Activated CD8-positive, alpha-beta T cell treated with anti-CD3 and anti-CD28 coated beads for 36 hours (primary cell): Measurements from ENCODE around the gene LCAT. TPM values are rescaled to one million over a fixed set of nuclear protein-coding genes. Genes with fewer than 3 reads are reported as not detected.
"Not testable (repeated sequence)": the region's sequence is repeated elsewhere in the genome, so short reads cannot be mapped to it uniquely, and the experiment has no call there.

Experiments
- ATAC-seq: fragments of 200-7000 bp; cut with Tn5 transposase; one replicate; pipeline ENCODE4 v1.10.0; 2021; ENCODE audit warnings: mild to moderate bottlenecking, moderate library complexity
- CTCF ChIA-PET: fragments of 350-600 bp; sonication (Branson Sonifier 250); formaldehyde crosslinking; loops from one replicate; lab custom pipeline; 2021; ENCODE audit warnings: antibody characterized with exemption; lab: Charles Lee
- POLR2A ChIA-PET: fragments of 350-600 bp; sonication (Branson Sonifier 250); formaldehyde crosslinking; loops from one replicate; lab custom pipeline; 2021; ENCODE audit warnings: antibody characterized with exemption; lab: Charles Lee
- DNase-seq: peaks from one replicate; pipeline ENCODE4 v3.0.0-alpha.2; 2020
- H3K27ac Mint-ChIP-seq: one replicate; pipeline ENCODE4 v1.8.0; 2021; ENCODE audit warnings: mild to moderate bottlenecking, mixed read lengths
- H3K27me3 Mint-ChIP-seq: one replicate; pipeline ENCODE4 v1.8.0; 2021; ENCODE audit warnings: mixed read lengths
- H3K36me3 Mint-ChIP-seq: one replicate; pipeline ENCODE4 v1.8.0; 2021; ENCODE audit warnings: low read depth, mixed read lengths
- H3K4me1 Mint-ChIP-seq: one replicate; pipeline ENCODE4 v1.8.0; 2021; ENCODE audit warnings: low read depth, mixed read lengths
- H3K4me3 Mint-ChIP-seq: one replicate; pipeline ENCODE4 v1.8.0; 2021; ENCODE audit warnings: mild to moderate bottlenecking, moderate library complexity, mixed read lengths
- H3K9me3 Mint-ChIP-seq: one replicate; pipeline ENCODE4 v1.8.0; 2021; ENCODE audit warnings: mixed read lengths
- CTCF ChIP-seq: fragments of 200-600 bp; IDR thresholded peaks from one replicate; pipeline ENCODE4 v1.8.0; 2022; ENCODE audit warnings: antibody characterized with exemption, mild to moderate bottlenecking
- intact Hi-C: fragments of 100-400 bp; cut with micrococcal nuclease; formaldehyde crosslinking; loops from one replicate; pipeline ENCODE4 v1.10.0; 2022
- total RNA-seq, 2 experiments: library from RNA; stranded (reverse); gene quantifications; one replicate each; pipeline ENCODE4 v1.2.3, GENCODE V29; 2021

Gene LCAT
- total RNA-seq, 2 experiments from 2014 or later = 10.6 to 14.3 TPM

DNA sequence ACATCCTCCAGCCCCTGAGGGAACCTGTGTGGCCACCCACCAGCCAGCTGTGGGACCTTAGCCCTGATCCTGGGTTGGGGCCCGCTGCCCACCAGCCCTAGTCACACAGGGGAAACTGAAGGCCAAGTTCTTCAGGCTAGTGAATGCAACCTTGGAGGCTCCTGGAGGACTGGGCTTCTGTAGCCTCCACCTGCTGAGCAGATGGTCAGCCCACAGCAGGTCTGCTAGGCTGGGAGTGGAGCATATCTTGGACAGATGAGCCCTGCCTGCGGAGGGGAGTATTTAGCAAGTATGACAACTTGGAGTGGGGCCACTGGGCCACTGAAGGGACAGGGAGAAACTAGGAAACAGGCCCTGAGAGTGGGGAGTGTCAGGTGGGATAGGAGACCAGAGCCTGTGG, 32.3 kb upstream of the LCAT start:
- ATAC-seq = no peak
- no peaks in the 10 kb centered on the region for H3K9me3 Mint-ChIP-seq
- no peak for DNase-seq
- H3K4me3 Mint-ChIP-seq = no peak overlapping the region
- no peaks in the 10 kb centered on the region for H3K36me3 Mint-ChIP-seq
- H3K27ac Mint-ChIP-seq = no peak overlapping the region
- CTCF ChIA-PET = no interaction called here
- H3K4me1 Mint-ChIP-seq = no peaks in the 10 kb centered on the region
- H3K27me3 Mint-ChIP-seq = no peaks in the 10 kb centered on the region
- POLR2A ChIA-PET = no interaction called here
- intact Hi-C loops = no loop called here
- no peak for TF ChIP-seq CTCF

- TF ChIP-seq CTCF = no peak
- H3K27me3 Mint-ChIP-seq = no peaks in the 10 kb centered on the region
- H3K9me3 Mint-ChIP-seq = no peaks in the 10 kb centered on the region
- ATAC-seq (no peak), DNase-seq (no peak)
- POLR2A ChIA-PET = no interaction called here
- H3K4me3 Mint-ChIP-seq = no peak overlapping the region
- CTCF ChIA-PET = no interaction called here
- H3K4me1 Mint-ChIP-seq = no peaks in the 10 kb centered on the region
- H3K36me3 Mint-ChIP-seq = no peaks in the 10 kb centered on the region
- H3K27ac Mint-ChIP-seq = no peak overlapping the region
- intact Hi-C loops = no loop called here
These were observed 31.6 kb upstream of the LCAT start for GRCh38 chr16:67975321-67976105.

- H3K27ac Mint-ChIP-seq, H3K27me3 Mint-ChIP-seq, POLR2A ChIA-PET, ATAC-seq, H3K36me3 Mint-ChIP-seq, H3K4me1 Mint-ChIP-seq, DNase-seq, intact Hi-C loops, CTCF ChIA-PET, H3K4me3 Mint-ChIP-seq, H3K9me3 Mint-ChIP-seq: not testable (repeated sequence)
These were observed 28.4 kb upstream of the LCAT start for GRCh38 chr16:67972285-67972684.

GRCh38 chr16:67971111-67971510, 27.2 kb upstream of the LCAT start:
- TF ChIP-seq CTCF = no peak
- intact Hi-C loops = no loop called here
- CTCF ChIA-PET = no interaction called here

DNA sequence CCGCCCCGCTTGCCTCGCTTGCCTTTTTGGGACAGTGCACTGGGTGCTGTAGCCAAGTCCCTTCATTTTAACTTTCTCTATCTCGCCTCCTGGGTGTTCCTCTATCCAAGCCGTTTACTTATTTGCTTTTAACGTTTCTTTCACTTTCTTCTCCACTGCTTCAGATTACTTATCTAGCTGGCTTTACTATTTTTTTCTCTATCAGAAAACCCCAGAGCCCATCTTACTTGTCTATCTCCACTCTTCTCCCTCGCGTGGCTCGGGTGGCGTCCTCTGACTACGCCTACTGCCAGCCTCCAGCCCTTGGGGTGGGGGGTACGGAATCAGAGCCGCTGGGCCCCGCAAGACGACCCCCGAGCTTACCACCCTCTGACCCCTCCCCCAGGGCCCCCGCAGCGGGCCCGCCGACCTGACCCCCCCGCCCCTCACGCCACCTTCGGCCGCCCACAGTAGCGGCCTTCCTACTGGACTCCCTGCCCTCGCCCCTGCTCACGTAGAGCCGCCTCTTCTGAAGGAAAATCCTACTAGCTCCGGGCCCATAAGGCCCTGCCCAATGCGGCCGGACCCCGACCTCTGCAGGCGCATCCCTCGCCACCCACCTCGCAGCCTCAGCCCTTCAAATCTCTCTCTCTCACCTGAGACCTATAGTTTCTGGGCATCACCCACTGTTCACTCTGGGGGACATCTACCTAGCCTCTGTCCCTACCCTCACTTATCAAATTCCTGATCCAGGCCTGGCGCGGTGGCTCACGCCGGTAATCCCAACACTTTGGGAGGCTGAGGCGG, 25.5 kb upstream of the LCAT start:
- ChIA-PET POLR2A (interaction anchor here (0.6 to 2.0 kb wide), 6 partner anchors 15 to 136 kb away, joined by 3 to 7 read pairs (median 4); no protein-coding TSS in a partner anchor), CTCF (interaction anchor here (1.0 to 1.8 kb wide), 4 partner anchors 11 to 71 kb away, joined by 3 to 11 read pairs (median 5); partner anchors contain the start of gene DPEP3)
- no peak for ATAC-seq
- Mint-ChIP-seq H3K4me3 (peak overlapping the region; percentile 95), H3K27me3 (no peaks in the 10 kb centered on the region), H3K4me1 (peaks cover 18% of the 10 kb centered on the region), H3K27ac (peak overlapping the region; percentile 90), H3K36me3 (peaks cover 1% of the 10 kb centered on the region), H3K9me3 (no peaks in the 10 kb centered on the region)
- intact Hi-C loops = no loop called here
- TF ChIP-seq CTCF = no peak
- no peak for DNase-seq

More at GRCh38 chr16:67971111-67971510, 27.2 kb upstream of the LCAT start:
- POLR2A ChIA-PET = interaction anchor here (1.3 kb wide), 1 partner anchor 17 kb away, joined by 3 read pairs; no protein-coding TSS in a partner anchor
- Mint-ChIP-seq H3K27me3 (no peaks in the 10 kb centered on the region), H3K9me3 (no peaks in the 10 kb centered on the region), H3K4me3 (no peak overlapping the region), H3K4me1 (peaks cover 18% of the 10 kb centered on the region), H3K36me3 (peaks cover 1% of the 10 kb centered on the region), H3K27ac (no peak overlapping the region)
- no peak for ATAC-seq
- DNase-seq = no peak
